Liver (tissue), 9 donors: Measurements from ENCODE around the gene SRGAP1. TPM values are rescaled to one million over a fixed set of nuclear protein-coding genes. Genes with fewer than 3 reads are reported as not detected.

ENCODE experiments used
- DNase-seq: peaks from one replicate; pipeline ENCODE4 v3.0.0-alpha.2; 2017; ENCODE audit warnings: low spot score
- H3K27ac ChIP-seq, 2 donors: one replicate each; pipeline ENCODE4 v1.7.0; 2013; ENCODE audit warnings: inconsistent platforms in 2 of 2, low read length in 2 of 2, control low read depth in 1 of 2, low read depth in 1 of 2, mild to moderate bottlenecking in 1 of 2
- H3K27me3 ChIP-seq, 4 donors: one replicate each; pipeline versions ENCODE4 v1.6.1 to v1.7.0; 2013; ENCODE audit warnings: low read length in 3 of 4, inconsistent platforms in 1 of 4, mild to moderate bottlenecking in 1 of 4, moderate library complexity in 1 of 4; ENCODE audit not compliant: control insufficient read depth in 4 of 4, insufficient read depth in 4 of 4
- H3K36me3 ChIP-seq, 4 donors: one replicate each; pipeline versions ENCODE4 v1.6.1 to v1.7.0; 2013; ENCODE audit warnings: low read length in 3 of 4, mild to moderate bottlenecking in 3 of 4, low read depth in 1 of 4, moderate library complexity in 1 of 4; ENCODE audit not compliant: control insufficient read depth in 4 of 4, insufficient read depth in 3 of 4
- H3K4me1 ChIP-seq, 4 donors: one replicate each; pipeline versions ENCODE4 v1.6.1 to v1.7.0; 2013; ENCODE audit warnings: low read length in 3 of 4, mild to moderate bottlenecking in 3 of 4, moderate library complexity in 1 of 4; ENCODE audit not compliant: control insufficient read depth in 4 of 4, insufficient read depth in 4 of 4
- H3K4me3 ChIP-seq, 3 donors: one replicate each; pipeline versions ENCODE4 v1.6.1 to v1.7.0; 2013; ENCODE audit warnings: low read length in 3 of 3, control low read depth in 1 of 3, low read depth in 1 of 3, mild to moderate bottlenecking in 1 of 3
- H3K9ac ChIP-seq, 2 donors: one replicate each; pipeline ENCODE4 v1.7.0; 2013; ENCODE audit warnings: low read length in 2 of 2, mild to moderate bottlenecking in 2 of 2, moderate library complexity in 2 of 2, control low read depth in 1 of 2, low read depth in 1 of 2
- H3K9me3 ChIP-seq, 4 donors: one replicate each; pipeline versions ENCODE4 v1.6.1 to v1.7.0; 2013; ENCODE audit warnings: low read length in 3 of 4; ENCODE audit not compliant: control insufficient read depth in 4 of 4
- CTCF ChIP-seq: fragments of 150-350 bp; IDR thresholded peaks from 2 replicates; pipeline ENCODE4 v1.5.1; 2017; ENCODE audit warnings: improper control_type of control experiment, low read depth, low read length; ENCODE audit not compliant: missing input control
- EGR1 ChIP-seq, 2 donors: IDR thresholded peaks; 2 replicates each; pipeline ENCODE4 v1.6.1; 2016 to 2018; ENCODE audit warnings: antibody characterized with exemption in 2 of 2, low read depth in 2 of 2
- FOXA1 ChIP-seq: IDR thresholded peaks from 2 replicates; pipeline ENCODE4 v1.6.1; 2016; ENCODE audit warnings: antibody characterized with exemption
- FOXA2 ChIP-seq: IDR thresholded peaks from 2 replicates; pipeline ENCODE4 v1.6.1; 2016; ENCODE audit warnings: antibody characterized with exemption
- GABPA ChIP-seq, 2 donors: IDR thresholded peaks in 1 of 2; conservative IDR thresholded peaks in 1 of 2; 2 replicates each; pipeline ENCODE4 v1.6.1; 2016; ENCODE audit warnings: antibody characterized with exemption in 2 of 2, mild to moderate bottlenecking in 1 of 2, moderate library complexity in 1 of 2
- HNF4A ChIP-seq, 2 donors: conservative IDR thresholded peaks; 2 replicates each; pipeline ENCODE4 v1.6.1; 2016; ENCODE audit warnings: antibody characterized with exemption in 2 of 2, mild to moderate bottlenecking in 2 of 2
- HNF4G ChIP-seq: IDR thresholded peaks from 2 replicates; pipeline ENCODE4 v1.6.1; 2016; ENCODE audit warnings: antibody characterized with exemption
- JUND ChIP-seq, 2 donors: IDR thresholded peaks; 2 replicates each; pipeline ENCODE4 v1.6.1; 2016; ENCODE audit warnings: antibody characterized with exemption in 2 of 2
- NR2F2 ChIP-seq: IDR thresholded peaks from 2 replicates; pipeline ENCODE4 v1.6.1; 2016; ENCODE audit warnings: antibody characterized with exemption
- RAD21 ChIP-seq, 2 donors: IDR thresholded peaks; 2 replicates each; pipeline ENCODE4 v1.6.1; 2016; ENCODE audit warnings: antibody characterized with exemption in 2 of 2, mild to moderate bottlenecking in 2 of 2
- REST ChIP-seq: IDR thresholded peaks from 2 replicates; pipeline ENCODE4 v1.6.1; 2016; ENCODE audit warnings: antibody characterized with exemption, mild to moderate bottlenecking
- RXRA ChIP-seq, 2 donors: IDR thresholded peaks; 2 replicates each; pipeline ENCODE4 v1.6.1; 2017 to 2018; ENCODE audit warnings: antibody characterized with exemption in 2 of 2, mild to moderate bottlenecking in 1 of 2
- SP1 ChIP-seq: IDR thresholded peaks from 2 replicates; pipeline ENCODE4 v1.6.1; 2018; ENCODE audit warnings: antibody characterized with exemption, mild to moderate bottlenecking
- TAF1 ChIP-seq: conservative IDR thresholded peaks from 2 replicates; pipeline ENCODE4 v1.6.1; 2016; ENCODE audit warnings: antibody characterized with exemption, mild to moderate bottlenecking
- YY1 ChIP-seq: IDR thresholded peaks from 2 replicates; pipeline ENCODE4 v1.6.1; 2016; ENCODE audit warnings: antibody characterized with exemption, mild to moderate bottlenecking
- WGBS: extraction: QIAGEN DNeasy Blood & Tissue Kit; methylation state at CpG from one replicate; pipeline ENCODE4 v1.1.7; 2013; 5-methylcytosine and 5-hydroxymethylcytosine counted together
- polyA plus RNA-seq, 2 donors: library from polyadenylated mRNA; stranded (reverse) in 1 of 2; unstranded in 1 of 2; fragments of 200-250 nt in 1 of 2; fragments of >200 nt in 1 of 2; fragmentation: Nextera tagmentation in 1 of 2; extraction: Ambion mirVana in 1 of 2; gene quantifications; one replicate each; pipeline versions ENCODE4 v1.2.1 to v1.2.3, GENCODE V29; 2013 to 2015
- total RNA-seq, 2 donors: library from RNA; depleted of rRNA; stranded (reverse); fragments of >200 nt; gene quantifications; one replicate each; pipeline ENCODE4 v1.2.3, GENCODE V29; 2014
- TF ChIP-seq, protein P1 (sequence below): IDR thresholded peaks from 2 replicates; pipeline ENCODE4 v1.6.1; 2016; ENCODE audit warnings: antibody characterized with exemption
- TF ChIP-seq, protein P2 (sequence below): IDR thresholded peaks from 2 replicates; pipeline ENCODE4 v1.6.1; 2016; ENCODE audit warnings: antibody characterized with exemption
- donor health status: healthy.
- donor health status: healthy.
- donor health status: healthy.
- donor health status: healthy.
- donor health status: healthy.

The SRGAP1 gene
- total and polyA plus RNA-seq, 4 donors: 0.28 to 1.3 (median 0.85) TPM

- Histone ChIP-seq H3K9ac (no peak overlapping the region), H3K9me3 (no peaks in the 10 kb centered on the region), H3K27ac (no peak overlapping the region), H3K36me3 (no peaks in the 10 kb centered on the region), H3K4me3 (no peak overlapping the region), H3K4me1 (peaks cover 6 to 10% (median 8%) of the 10 kb centered on the region in 4 donors), H3K27me3 (no peaks in the 10 kb centered on the region)
- no peak for TF ChIP-seq REST
- TF ChIP-seq YY1: no peak
- no peak for TF ChIP-seq RXRA (IDR thresholded peaks at IDR 0.05)
- no peak for TF ChIP-seq HNF4G
- TF ChIP-seq JUND (IDR thresholded peaks at IDR 0.05): no peak
- WGBS: 83% methylated on average over 5 of the region's 5 CpGs
- DNase-seq: no peak
These were observed 19.4 kb downstream of the SRGAP1 start for GRCh38 chr12:63863658-63864453.

GRCh38 chr12:63864454-63864706, 19.9 kb downstream of the SRGAP1 start:
- Histone ChIP-seq H3K27ac (no peak overlapping the region), H3K27me3 (no peaks in the 10 kb centered on the region), H3K36me3 (no peaks in the 10 kb centered on the region), H3K9me3 (no peaks in the 10 kb centered on the region), H3K4me3 (no peak overlapping the region), H3K4me1 (peaks cover 6 to 10% (median 8%) of the 10 kb centered on the region in 4 donors), H3K9ac (no peak overlapping the region)
- no peak for DNase-seq
- no peak for TF ChIP-seq HNF4G
- TF ChIP-seq RXRA (IDR thresholded peaks at IDR 0.05): no peak
- TF ChIP-seq REST: no peak
- no peak for TF ChIP-seq SP1
- TF ChIP-seq, protein P1, sequence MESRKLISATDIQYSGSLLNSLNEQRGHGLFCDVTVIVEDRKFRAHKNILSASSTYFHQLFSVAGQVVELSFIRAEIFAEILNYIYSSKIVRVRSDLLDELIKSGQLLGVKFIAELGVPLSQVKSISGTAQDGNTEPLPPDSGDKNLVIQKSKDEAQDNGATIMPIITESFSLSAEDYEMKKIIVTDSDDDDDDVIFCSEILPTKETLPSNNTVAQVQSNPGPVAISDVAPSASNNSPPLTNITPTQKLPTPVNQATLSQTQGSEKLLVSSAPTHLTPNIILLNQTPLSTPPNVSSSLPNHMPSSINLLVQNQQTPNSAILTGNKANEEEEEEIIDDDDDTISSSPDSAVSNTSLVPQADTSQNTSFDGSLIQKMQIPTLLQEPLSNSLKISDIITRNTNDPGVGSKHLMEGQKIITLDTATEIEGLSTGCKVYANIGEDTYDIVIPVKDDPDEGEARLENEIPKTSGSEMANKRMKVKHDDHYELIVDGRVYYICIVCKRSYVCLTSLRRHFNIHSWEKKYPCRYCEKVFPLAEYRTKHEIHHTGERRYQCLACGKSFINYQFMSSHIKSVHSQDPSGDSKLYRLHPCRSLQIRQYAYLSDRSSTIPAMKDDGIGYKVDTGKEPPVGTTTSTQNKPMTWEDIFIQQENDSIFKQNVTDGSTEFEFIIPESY: no peak
- TF ChIP-seq TAF1: no peak
- no peak for TF ChIP-seq YY1
- TF ChIP-seq GABPA (IDR thresholded peaks at IDR 0.05 in 1 of 2, conservative IDR thresholded peaks at IDR 0.05 in 1 of 2): no peak
- TF ChIP-seq EGR1 (IDR thresholded peaks at IDR 0.05; ENCODE audit: low read depth in 2 of 2): no peak
- TF ChIP-seq FOXA2: no peak
- no peak for TF ChIP-seq CTCF
- no peak for TF ChIP-seq NR2F2
- no peak for TF ChIP-seq RAD21 (IDR thresholded peaks at IDR 0.05)
- TF ChIP-seq, protein P2, sequence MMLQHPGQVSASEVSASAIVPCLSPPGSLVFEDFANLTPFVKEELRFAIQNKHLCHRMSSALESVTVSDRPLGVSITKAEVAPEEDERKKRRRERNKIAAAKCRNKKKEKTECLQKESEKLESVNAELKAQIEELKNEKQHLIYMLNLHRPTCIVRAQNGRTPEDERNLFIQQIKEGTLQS: no peak
- no peak for TF ChIP-seq HNF4A (conservative IDR thresholded peaks at IDR 0.05)
- no peak for TF ChIP-seq FOXA1
